AG09319 (cell line): ENCODE measurements around the gene ATN1.

Source experiments
- DNase-seq: peaks from one replicate; pipeline ENCODE4 v3.0.0-alpha.2; 2010; ENCODE audit warnings: low read depth; ENCODE audit errors: extremely low read depth
- TF ChIP-seq, protein P1 (sequence below): IDR thresholded peaks from 2 replicates; pipeline ENCODE4 v1.5.1; 2011; ENCODE audit warnings: low read depth, mild to moderate bottlenecking, inconsistent platforms, low read length, moderate library complexity

The ATN1 gene

DNA sequence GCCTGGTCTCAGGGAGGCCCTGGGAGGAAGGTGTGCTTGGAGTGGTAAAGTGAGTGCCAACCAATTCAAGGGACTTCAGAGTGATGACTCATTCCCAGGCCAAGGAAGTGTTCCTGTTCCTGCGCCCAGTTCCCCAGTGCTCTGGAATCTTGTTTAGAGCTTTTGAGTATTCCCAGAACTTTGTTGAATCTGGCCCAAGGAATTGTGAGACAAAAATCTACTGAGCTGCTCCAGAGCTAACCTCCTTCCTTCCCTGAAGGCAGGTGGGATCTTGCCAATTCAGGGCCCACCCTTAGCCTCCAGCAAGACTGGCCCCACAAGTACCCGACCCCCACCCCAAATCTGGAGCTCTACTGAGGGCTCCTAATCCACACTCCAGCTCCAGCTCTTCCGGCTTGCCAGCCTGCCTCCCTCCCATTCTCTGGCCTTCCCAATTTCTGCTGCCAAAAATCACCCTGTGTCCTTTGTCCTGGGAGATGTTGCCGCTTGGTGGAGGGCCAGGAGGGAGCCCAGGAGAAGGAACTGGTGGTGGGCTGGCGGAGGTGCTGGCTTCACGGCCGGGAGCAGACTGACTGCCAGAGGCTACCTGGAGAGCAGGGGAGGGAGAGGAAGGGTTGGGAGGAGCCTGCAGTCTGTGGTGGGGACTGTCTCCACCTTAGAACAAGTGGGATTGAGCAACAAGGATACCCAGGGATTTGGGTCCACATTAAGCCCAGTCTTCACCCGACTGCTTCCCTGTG is 2.0 kb upstream of the ATN1 start:
- DNase-seq: peak; percentile 64
- TF ChIP-seq, protein P1, sequence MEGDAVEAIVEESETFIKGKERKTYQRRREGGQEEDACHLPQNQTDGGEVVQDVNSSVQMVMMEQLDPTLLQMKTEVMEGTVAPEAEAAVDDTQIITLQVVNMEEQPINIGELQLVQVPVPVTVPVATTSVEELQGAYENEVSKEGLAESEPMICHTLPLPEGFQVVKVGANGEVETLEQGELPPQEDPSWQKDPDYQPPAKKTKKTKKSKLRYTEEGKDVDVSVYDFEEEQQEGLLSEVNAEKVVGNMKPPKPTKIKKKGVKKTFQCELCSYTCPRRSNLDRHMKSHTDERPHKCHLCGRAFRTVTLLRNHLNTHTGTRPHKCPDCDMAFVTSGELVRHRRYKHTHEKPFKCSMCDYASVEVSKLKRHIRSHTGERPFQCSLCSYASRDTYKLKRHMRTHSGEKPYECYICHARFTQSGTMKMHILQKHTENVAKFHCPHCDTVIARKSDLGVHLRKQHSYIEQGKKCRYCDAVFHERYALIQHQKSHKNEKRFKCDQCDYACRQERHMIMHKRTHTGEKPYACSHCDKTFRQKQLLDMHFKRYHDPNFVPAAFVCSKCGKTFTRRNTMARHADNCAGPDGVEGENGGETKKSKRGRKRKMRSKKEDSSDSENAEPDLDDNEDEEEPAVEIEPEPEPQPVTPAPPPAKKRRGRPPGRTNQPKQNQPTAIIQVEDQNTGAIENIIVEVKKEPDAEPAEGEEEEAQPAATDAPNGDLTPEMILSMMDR: no peak

DNA sequence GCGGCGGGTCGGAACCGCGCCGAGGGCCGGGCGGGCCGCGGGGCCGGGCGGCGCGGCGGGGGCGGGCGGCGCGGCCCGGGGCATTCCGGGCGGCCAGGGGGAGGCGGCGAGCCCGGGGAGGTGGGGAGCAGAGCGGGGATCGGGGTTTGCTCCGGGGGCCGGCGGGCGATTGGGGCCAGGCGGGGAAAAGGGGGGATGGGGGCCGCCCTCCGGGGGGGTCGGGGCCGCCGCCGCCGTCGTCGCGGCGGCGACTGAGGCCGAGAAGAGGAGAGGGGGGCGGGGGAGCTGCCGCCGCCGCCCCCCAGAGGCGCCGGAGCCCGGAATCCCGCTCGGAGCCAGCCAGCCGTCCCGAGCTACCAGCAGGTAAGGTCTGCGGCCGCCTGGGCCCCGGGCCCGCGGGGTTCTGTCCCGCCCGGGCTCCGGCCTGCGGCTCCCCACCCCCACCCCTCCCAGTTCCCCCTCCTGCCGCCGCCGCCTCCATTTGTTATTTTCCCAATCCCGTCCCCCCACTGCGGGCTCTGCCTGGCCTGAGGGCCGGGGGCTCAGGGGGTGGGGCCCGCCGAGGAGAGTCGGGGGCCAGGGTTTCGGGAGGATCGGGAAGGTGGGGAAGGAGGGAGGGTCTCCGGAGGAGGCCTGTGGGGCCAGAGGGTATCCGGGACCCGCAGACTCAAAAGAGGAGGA is 403 bp downstream of the ATN1 start:
- TF ChIP-seq, protein P1: no peak
- no peak for DNase-seq

DNA sequence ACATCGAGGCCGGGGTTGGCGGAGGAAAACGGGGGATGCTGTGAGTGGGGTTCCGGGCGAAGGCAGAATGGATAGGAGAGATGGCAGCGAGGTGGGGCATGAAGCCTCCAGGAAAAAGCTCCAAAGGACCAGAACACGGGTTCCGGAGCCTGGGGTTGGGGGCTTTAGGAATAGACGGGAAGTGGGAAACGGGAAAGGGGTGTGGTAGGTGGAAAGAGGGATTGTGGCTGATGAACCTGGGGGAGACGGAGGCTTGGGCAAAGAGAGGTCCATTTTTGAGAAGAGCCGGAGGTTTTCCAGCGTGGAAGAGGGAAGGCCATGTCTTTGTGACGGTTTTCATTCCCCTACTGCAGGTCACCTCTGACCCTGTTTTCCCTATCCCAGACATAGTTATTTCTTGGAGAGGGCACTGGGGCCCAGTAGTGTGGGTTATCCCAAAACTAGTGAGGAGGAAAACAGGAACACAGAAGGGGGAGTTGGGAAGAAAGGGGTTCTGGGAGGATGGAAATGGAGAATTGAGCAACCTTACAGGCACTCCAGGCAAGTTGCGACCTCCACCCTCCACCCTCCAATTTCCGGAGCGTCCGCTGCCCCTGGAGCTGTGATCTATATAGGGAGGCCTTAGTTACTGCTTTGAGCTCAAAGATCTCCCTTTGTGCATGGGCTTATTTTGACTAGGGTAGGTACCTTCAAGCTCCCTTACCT is 1.1 kb downstream of the ATN1 start:
- no peak for DNase-seq

DNA sequence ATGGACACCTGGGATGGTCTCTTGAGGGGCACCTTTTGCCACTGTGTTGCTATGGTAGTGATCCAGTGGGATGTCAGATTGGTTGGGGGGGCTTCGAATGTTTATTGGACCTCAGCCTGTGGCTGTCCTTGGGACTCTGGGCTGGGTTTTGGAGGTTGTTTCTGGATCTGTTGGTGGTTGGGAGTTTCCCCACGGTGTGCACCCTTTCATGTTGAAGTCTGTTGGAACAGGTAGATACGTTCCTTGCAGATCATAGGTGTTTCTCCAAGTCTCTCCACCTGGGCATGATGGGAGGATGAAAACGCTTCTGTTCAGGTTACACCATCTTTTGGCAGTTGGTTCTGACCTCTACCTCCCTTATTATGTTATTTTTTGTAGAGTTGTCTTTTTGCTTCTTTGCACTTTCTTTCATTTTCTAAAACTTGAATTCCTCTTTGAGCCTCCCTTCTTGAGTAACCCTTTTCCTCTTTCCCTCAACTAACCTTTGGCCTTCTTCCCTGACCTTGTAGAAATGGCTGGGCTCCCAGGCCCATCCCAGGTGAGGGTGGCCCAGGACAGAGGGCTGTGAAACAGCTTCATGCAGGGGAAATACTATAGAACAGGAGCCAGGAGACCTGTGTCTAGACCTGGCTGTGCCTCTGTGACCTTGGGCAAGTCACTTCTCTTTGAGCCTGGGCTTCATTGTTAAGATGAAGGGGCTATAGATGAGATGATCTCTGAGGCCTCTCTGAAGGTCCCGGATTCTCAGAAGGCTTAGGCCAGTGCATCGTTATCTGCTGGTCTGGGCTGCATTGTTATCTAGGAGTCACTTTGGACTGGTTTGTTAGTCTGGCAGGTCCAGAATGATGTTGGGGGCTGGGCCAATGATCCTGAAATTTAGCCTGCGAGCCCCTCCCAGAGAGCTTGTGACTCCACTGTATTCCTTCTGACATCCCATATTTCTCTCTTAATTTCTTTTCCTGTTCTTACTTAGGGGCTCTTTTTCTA is 2.0 kb downstream of the ATN1 start:
- TF ChIP-seq, protein P1: no peak
- no peak for DNase-seq

More for the DNA sequence above, 1.1 kb downstream of the ATN1 start:
- TF ChIP-seq, protein P1: no peak

DNA sequence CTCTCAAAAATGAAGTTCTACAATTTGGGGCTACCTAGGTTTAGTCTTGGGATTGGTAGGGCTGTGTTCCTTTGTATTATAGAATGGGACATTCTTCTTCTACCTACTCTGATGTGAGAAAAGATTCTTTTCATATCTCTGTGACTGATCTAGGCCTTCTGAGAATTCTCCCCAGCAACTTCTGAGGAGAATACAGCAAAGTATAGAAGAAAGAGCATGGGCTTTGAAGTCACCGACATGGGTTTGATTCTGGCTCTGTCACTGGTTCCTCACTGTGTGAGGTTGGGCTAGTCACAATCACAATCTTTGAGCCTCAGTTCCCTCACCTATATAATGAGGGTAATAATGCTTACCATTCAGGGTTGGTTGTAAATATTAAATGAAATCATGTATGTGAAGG is 5.0 kb downstream of the ATN1 start:
- no peak for DNase-seq
- TF ChIP-seq, protein P1: no peak

DNA sequence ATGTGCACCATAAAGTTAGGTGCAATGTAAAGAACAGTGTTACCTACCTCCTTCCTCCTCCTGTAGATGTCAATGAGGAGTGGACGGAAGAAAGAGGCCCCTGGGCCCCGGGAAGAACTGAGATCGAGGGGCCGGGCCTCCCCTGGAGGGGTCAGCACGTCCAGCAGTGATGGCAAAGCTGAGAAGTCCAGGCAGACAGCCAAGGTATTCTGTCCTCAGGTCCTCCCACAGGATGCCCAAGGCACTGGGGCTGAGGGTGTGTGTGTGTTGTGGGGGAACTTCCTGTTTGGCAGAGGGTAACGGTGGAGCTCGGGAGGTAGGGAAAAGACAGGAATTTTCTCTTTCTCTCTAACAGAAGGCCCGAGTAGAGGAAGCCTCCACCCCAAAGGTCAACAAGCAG is 6.4 kb downstream of the ATN1 start:
- no peak for DNase-seq
- TF ChIP-seq, protein P1: no peak
